GM20000 (cell line): Measurements from ENCODE around the gene ING5.
A peak's percentile ranks its signal among the peaks of the same experiment; 100 is the strongest.

Source experiments
- DNase-seq: peaks from one replicate; pipeline ENCODE4 v3.0.0; 2012; ENCODE audit warnings: low spot score
- TF ChIP-seq, protein P1 (sequence below): IDR thresholded peaks from 2 replicates; pipeline ENCODE4 v1.5.1; 2012; ENCODE audit warnings: mild to moderate bottlenecking, control low read depth; ENCODE audit errors: extremely low read depth, missing control alignments

Gene ING5

GRCh38 chr2:241701399-241702154, at the start of gene ING5:
Gene ING5, plus strand, starts transcription at chr2:241702039. Its CDS starts 27 bp downstream, at chr2:241702066.
- peak; percentile 95 for DNase-seq
- TF ChIP-seq, protein P1, sequence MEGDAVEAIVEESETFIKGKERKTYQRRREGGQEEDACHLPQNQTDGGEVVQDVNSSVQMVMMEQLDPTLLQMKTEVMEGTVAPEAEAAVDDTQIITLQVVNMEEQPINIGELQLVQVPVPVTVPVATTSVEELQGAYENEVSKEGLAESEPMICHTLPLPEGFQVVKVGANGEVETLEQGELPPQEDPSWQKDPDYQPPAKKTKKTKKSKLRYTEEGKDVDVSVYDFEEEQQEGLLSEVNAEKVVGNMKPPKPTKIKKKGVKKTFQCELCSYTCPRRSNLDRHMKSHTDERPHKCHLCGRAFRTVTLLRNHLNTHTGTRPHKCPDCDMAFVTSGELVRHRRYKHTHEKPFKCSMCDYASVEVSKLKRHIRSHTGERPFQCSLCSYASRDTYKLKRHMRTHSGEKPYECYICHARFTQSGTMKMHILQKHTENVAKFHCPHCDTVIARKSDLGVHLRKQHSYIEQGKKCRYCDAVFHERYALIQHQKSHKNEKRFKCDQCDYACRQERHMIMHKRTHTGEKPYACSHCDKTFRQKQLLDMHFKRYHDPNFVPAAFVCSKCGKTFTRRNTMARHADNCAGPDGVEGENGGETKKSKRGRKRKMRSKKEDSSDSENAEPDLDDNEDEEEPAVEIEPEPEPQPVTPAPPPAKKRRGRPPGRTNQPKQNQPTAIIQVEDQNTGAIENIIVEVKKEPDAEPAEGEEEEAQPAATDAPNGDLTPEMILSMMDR = no peak

GRCh38 chr2:241652142-241652541, 49.7 kb upstream of the ING5 start:
- no peak for DNase-seq
- TF ChIP-seq, protein P1 = no peak

GRCh38 chr2:241652722-241653121, 49.1 kb upstream of the ING5 start:
- TF ChIP-seq, protein P1 = no peak
- DNase-seq = no peak

DNA sequence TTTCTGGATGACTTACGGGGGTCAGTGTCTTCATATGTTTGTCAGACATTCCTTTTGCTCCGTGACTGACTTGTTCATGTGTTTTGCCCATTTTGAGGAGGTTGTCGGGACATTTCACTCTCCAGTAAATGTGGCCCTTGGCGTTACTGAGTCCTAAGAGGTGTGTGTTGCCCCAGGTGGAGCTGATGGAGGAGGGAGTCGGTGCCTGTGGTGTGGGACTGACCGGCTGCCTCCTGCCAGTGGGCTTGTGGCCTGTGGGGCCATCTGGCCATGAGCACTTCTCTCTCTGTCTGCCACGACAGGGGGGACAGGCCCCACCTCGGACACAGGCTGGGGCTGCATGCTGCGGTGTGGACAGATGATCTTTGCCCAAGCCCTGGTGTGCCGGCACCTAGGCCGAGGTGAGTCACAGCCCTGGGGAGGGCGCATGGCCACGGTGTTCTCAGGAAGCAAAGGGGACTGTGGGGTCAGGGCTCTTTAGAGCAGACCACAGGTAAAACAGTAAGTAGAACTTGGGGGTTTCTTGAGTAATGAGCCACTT, 48.6 kb upstream of the ING5 start:
- DNase-seq = no peak
- TF ChIP-seq, protein P1 = no peak

- DNase-seq = no peak
- TF ChIP-seq, protein P1 = no peak
Observed at GRCh38 chr2:241654551-241654950, 47.3 kb upstream of the ING5 start.

DNA sequence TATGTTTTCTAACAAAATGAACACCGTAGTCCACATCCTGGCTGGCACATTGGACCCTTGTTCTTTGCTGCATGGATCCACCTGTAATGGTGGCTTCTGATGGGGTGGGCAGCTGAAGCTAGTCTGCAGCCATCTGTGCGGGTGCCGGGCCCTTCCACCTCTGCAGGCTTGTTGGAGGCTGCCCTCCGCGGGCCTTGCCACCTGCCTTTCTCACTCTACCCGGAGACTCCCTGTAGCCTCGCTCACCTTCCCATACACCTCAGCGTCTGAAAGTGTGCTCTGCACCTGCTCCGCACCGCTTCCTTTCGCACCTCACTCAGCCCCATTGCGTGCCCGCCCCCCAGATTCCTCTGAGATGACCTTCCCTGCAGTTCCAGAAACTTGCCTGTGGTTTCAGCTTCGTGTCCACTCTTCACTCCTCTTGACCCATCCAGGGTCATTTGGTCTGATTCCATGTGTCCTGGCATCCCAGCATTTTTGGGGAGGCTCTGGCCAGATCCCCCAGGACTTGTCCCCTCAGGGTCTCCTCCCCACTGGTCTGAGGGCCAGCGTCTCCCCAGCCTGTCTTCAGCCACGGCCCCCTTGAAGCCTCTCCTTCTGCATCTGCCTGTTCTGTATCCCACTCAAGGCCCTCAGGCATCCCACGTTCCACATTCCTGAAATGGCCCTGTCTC, 46.2 kb upstream of the ING5 start:
- TF ChIP-seq, protein P1 = no peak
- DNase-seq = no peak

DNA sequence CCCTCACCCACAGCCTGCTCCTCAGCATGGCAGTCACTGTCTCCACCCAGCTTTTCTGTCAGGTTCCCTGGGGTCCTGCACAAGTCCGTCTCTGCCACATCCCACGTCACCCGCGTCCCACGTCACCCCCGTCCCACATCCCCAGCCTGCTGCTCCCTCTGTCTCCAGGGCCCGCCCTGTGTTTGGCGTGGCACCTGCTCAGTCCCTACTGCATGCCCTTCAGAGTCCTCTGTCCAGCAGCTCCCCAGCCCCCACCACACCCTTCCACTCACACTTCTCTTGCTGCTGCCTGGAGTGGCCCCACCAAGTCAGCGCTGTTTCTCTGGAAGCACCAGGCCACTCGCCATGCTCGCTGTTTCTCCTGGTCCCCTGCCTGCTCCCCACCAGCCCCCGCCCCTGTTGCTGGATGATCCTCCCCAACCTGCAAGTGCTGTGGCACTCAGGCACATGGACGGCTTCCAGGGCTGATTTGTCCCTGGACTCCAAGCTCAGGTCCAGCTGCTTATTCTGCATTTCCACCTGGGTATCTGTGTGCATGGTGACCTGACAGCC, 45.6 kb upstream of the ING5 start:
- DNase-seq = no peak
- TF ChIP-seq, protein P1 = no peak
